ENCODE results near the gene ALB. TPM values are rescaled to one million over a fixed set of nuclear protein-coding genes. Genes with fewer than 3 reads are reported as not detected.

The ALB gene
- total and polyA plus RNA-seq, 2 donors (not counting 1 experiment from before 2014, with no cell fraction given) = 0.24 TPM; not detected in 1

GRCh38 chr4:73438048-73438447, 34.0 kb downstream of the ALB start:
- Mint-ChIP-seq H3K4me3 (no peak overlapping the region), H3K27me3 (peaks cover 16% of the 10 kb centered on the region), H3K9me3 (ENCODE audit: insufficient read depth) (no peaks in the 10 kb centered on the region), H3K4me1 (no peaks in the 10 kb centered on the region), H3K27ac (no peak overlapping the region)
- H3K4me1 ChIP-seq (ENCODE audit: control insufficient read depth in 2 of 2, insufficient read depth in 2 of 2, low read length in 2 of 2) = no peaks in the 10 kb centered on the region
- H3K9ac ChIP-seq (ENCODE audit: low read length) = no peak overlapping the region
- CTCF ChIA-PET = interaction anchor here (1.0 kb wide), 1 partner anchor 8 kb away, joined by 4 read pairs; no protein-coding TSS in a partner anchor
- H3K4me3 ChIP-seq (ENCODE audit: control extremely low read depth in 1 of 5, extremely low read depth in 1 of 5, insufficient read depth in 1 of 5, low read depth in 2 of 5, low read length in 4 of 5) = no peak overlapping the region
- H3K4me2 ChIP-seq (replicated peaks; ENCODE audit: low read depth, low read length, poor library complexity, severe bottlenecking) = no peak overlapping the region
- peaks cover 0 to 4% (median 1%) of the 10 kb centered on the region in 4 experiments for H3K27me3 ChIP-seq (replicated peaks in 1 of 4; ENCODE audit: control extremely low read depth in 1 of 4, control insufficient read depth in 3 of 4, insufficient read depth in 4 of 4, low read length in 3 of 4)
- POLR2A ChIA-PET = no interaction called here
- no CpG with 5 or more reads among the region's 1 CpG for WGBS (ENCODE audit: insufficient coverage)
- no peak overlapping the region for H3K27ac ChIP-seq (ENCODE audit: low read length in 2 of 2)
- no peaks in the 10 kb centered on the region for H3K9me3 ChIP-seq (ENCODE audit: control extremely low read depth in 1 of 3, control insufficient read depth in 2 of 3, insufficient read depth in 1 of 3, low read length in 2 of 3)
- no peaks in the 10 kb centered on the region for H3K36me3 ChIP-seq (replicated peaks in 1 of 2; ENCODE audit: control extremely low read depth in 1 of 2, control insufficient read depth in 1 of 2, extremely low read depth in 1 of 2, insufficient read depth in 2 of 2, low read length in 1 of 2)
- TF ChIP-seq CTCF (IDR thresholded peaks at IDR 0.05) (no peak), EZH2 (IDR thresholded peaks at IDR 0.05; ENCODE audit: borderline replicate concordance, insufficient read depth, low read depth, low read length, poor library complexity, severe bottlenecking) (no peak)
- no peak overlapping the region for H2AFZ ChIP-seq (ENCODE audit: insufficient read depth, low read depth, low read length, poor library complexity, severe bottlenecking)
- no peaks in the 10 kb centered on the region for H4K20me1 ChIP-seq (ENCODE audit: control insufficient read depth, insufficient read depth, low read length, poor library complexity, severe bottlenecking)
- no peak for ATAC-seq (ENCODE audit: low read depth)
- no peaks in the 10 kb centered on the region for H3K79me2 ChIP-seq (ENCODE audit: control insufficient read depth, insufficient read depth, low read length)
- DNase-seq = no peak
- intact Hi-C loops (cut with micrococcal nuclease) = no loop called here

GRCh38 chr4:73438582-73439215, 34.6 kb downstream of the ALB start:
- Mint-ChIP-seq H3K27me3 (peaks cover 16% of the 10 kb centered on the region), H3K27ac (no peak overlapping the region), H3K4me1 (no peaks in the 10 kb centered on the region), H3K9me3 (ENCODE audit: insufficient read depth) (no peaks in the 10 kb centered on the region), H3K4me3 (no peak overlapping the region)
- no peaks in the 10 kb centered on the region for H3K9me3 ChIP-seq (ENCODE audit: control extremely low read depth in 1 of 3, control insufficient read depth in 2 of 3, insufficient read depth in 1 of 3, low read length in 2 of 3)
- no peak overlapping the region for H3K4me2 ChIP-seq (replicated peaks; ENCODE audit: low read depth, low read length, poor library complexity, severe bottlenecking)
- H4K20me1 ChIP-seq (ENCODE audit: control insufficient read depth, insufficient read depth, low read length, poor library complexity, severe bottlenecking) = no peaks in the 10 kb centered on the region
- POLR2A ChIA-PET = no interaction called here
- H3K79me2 ChIP-seq (ENCODE audit: control insufficient read depth, insufficient read depth, low read length) = no peaks in the 10 kb centered on the region
- no peak overlapping the region for H3K4me3 ChIP-seq (ENCODE audit: control extremely low read depth in 1 of 5, extremely low read depth in 1 of 5, insufficient read depth in 1 of 5, low read depth in 2 of 5, low read length in 4 of 5)
- WGBS (ENCODE audit: insufficient coverage) = no CpG with 5 or more reads among the region's 2 CpGs
- no peak overlapping the region for H3K27ac ChIP-seq (ENCODE audit: low read length in 2 of 2)
- no peak overlapping the region for H2AFZ ChIP-seq (ENCODE audit: insufficient read depth, low read depth, low read length, poor library complexity, severe bottlenecking)
- intact Hi-C loops (cut with micrococcal nuclease) = no loop called here
- H3K36me3 ChIP-seq (replicated peaks in 1 of 2; ENCODE audit: control extremely low read depth in 1 of 2, control insufficient read depth in 1 of 2, extremely low read depth in 1 of 2, insufficient read depth in 2 of 2, low read length in 1 of 2) = no peaks in the 10 kb centered on the region
- H3K4me1 ChIP-seq (ENCODE audit: control insufficient read depth in 2 of 2, insufficient read depth in 2 of 2, low read length in 2 of 2) = no peaks in the 10 kb centered on the region
- CTCF ChIA-PET = interaction anchor here (1.0 kb wide), 1 partner anchor 8 kb away, joined by 4 read pairs; no protein-coding TSS in a partner anchor
- H3K9ac ChIP-seq (ENCODE audit: low read length) = no peak overlapping the region
- ATAC-seq (ENCODE audit: low read depth) (no peak), DNase-seq (no peak)
- H3K27me3 ChIP-seq (replicated peaks in 1 of 4; ENCODE audit: control extremely low read depth in 1 of 4, control insufficient read depth in 3 of 4, insufficient read depth in 4 of 4, low read length in 3 of 4) = peaks cover 0 to 4% (median 1%) of the 10 kb centered on the region in 4 experiments
- TF ChIP-seq CTCF (IDR thresholded peaks at IDR 0.05) = no peak
- TF ChIP-seq EZH2 (IDR thresholded peaks at IDR 0.05; ENCODE audit: borderline replicate concordance, insufficient read depth, low read depth, low read length, poor library complexity, severe bottlenecking) = no peak
